Measurements from ENCODE around the gene ARHGEF39.
A peak's percentile ranks its signal among the peaks of the same experiment; 100 is the strongest.

ARHGEF39 gene

GRCh38 chr9:35664531-35665470 is at the start of gene ARHGEF39:
TSS of gene ARHGEF39 (minus strand) at chr9:35665195. CDS start at chr9:35665169, 26 bp downstream.
- DNase-seq = peak; percentile 88

- no peak for DNase-seq
These were observed 49.1 kb upstream of the ARHGEF39 start for GRCh38 chr9:35714123-35714522.

- no peak for DNase-seq
These were observed 48.6 kb upstream of the ARHGEF39 start for GRCh38 chr9:35713578-35713977.

GRCh38 chr9:35712762-35713400 is 47.9 kb upstream of the ARHGEF39 start:
- DNase-seq = no peak

- no peak for DNase-seq
These were observed 46.8 kb upstream of the ARHGEF39 start for GRCh38 chr9:35711501-35712428.

- DNase-seq = no peak
These were observed 46.0 kb upstream of the ARHGEF39 start for GRCh38 chr9:35710818-35711500.

GRCh38 chr9:35708146-35708545 is 43.2 kb upstream of the ARHGEF39 start:
- no peak for DNase-seq

- DNase-seq = no peak
These were observed 42.0 kb upstream of the ARHGEF39 start for GRCh38 chr9:35706951-35707350.

GRCh38 chr9:35705836-35706430 is 40.9 kb upstream of the ARHGEF39 start:
- DNase-seq = no peak

GRCh38 chr9:35705372-35705771 is 40.4 kb upstream of the ARHGEF39 start:
- DNase-seq = no peak

- no peak for DNase-seq
These were observed 39.1 kb upstream of the ARHGEF39 start for GRCh38 chr9:35703906-35704672.

- no peak for DNase-seq
These were observed 37.7 kb upstream of the ARHGEF39 start for GRCh38 chr9:35702696-35703095.

GRCh38 chr9:35700942-35701341 is 35.9 kb upstream of the ARHGEF39 start:
- no peak for DNase-seq

GRCh38 chr9:35700031-35700430 is 35.0 kb upstream of the ARHGEF39 start:
- no peak for DNase-seq

- DNase-seq = no peak
These were observed 33.2 kb upstream of the ARHGEF39 start for GRCh38 chr9:35698231-35698630.

- no peak for DNase-seq
These were observed 32.5 kb upstream of the ARHGEF39 start for GRCh38 chr9:35697486-35697885.

- peak; percentile 81 for DNase-seq
These were observed 31.7 kb upstream of the ARHGEF39 start for GRCh38 chr9:35696520-35697215.

- no peak for DNase-seq
These were observed 31.0 kb upstream of the ARHGEF39 start for GRCh38 chr9:35695943-35696401.

- no peak for DNase-seq
These were observed 26.8 kb upstream of the ARHGEF39 start for GRCh38 chr9:35691757-35692301.

- peak; percentile 62 for DNase-seq
These were observed 26.3 kb upstream of the ARHGEF39 start for GRCh38 chr9:35691334-35691650.
